HG03439 (cell line): ENCODE measurements around the gene TTC9B.
"Not testable (repeated sequence)": the region's sequence is repeated elsewhere in the genome, so short reads cannot be mapped to it uniquely, and the experiment has no call there.

Experiments
- ATAC-seq: cut with Tn5 transposase; IDR thresholded peaks from one replicate; pipeline ENCODE4 v1.9.1; 2021; ENCODE audit warnings: mild to moderate bottlenecking, moderate library complexity; ENCODE audit not compliant: unreplicated experiment

Gene TTC9B

GRCh38 chr19:40175820-40176219 lies 42.4 kb downstream of the TTC9B start:
- ATAC-seq = no peak

DNA sequence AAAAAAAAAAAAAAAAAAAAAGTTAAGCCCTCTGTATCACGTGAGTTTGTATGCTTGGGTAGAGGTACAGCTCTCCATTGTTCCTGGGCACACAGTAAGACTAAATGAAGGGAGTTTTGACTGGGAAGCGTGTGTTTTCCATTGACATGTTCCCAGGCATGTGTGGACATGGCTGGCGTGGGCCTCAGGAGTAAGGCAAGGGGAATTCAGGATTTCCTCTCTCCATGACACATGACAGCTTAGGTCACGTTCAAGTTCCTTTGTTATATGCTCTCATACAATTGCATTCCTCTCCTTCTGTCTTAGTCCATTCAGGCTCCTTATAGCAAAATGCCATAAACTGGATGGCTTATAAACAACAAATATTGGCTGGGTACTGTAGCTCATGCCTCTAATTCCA lies 44.1 kb downstream of the TTC9B start:
- ATAC-seq = no peak

GRCh38 chr19:40171293-40171692 lies 46.9 kb downstream of the TTC9B start:
- not testable (repeated sequence) for ATAC-seq

DNA sequence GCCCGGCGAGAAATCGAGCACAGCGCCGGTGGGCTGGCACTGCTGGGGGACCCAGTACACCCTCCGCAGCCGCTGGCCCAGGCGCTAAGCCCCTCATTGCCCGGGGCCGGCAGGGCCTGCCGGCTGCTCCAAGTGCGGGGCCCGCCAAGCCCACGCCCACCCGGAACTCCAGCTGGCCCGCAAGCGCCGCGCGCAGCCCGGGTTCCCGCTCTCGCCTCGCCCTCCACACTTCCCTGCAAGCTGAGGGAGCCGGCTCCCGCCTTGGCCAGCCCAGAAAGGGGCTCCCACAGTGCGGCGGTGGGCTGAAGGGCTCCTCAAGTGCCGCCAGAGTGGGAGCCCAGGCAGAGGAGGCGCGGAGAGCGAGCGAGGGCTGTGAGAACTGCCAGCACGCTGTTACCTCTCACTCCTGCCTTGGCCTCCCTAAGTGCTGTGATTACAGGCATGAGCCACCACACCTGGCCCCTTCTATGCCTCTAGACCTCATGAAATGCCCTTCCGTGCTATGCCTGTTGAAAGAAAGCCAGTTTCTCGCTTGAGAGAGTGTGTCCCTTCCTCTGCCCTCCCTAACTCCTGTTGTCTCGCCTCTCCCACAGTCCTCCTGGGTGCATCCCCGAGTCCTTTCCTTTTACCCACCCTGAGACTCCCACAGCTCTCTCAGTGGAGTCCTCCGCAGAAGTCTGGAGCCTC lies 47.7 kb downstream of the TTC9B start:
- ATAC-seq = not testable (repeated sequence)

GRCh38 chr19:40169482-40170302 lies 48.5 kb downstream of the TTC9B start:
- not testable (repeated sequence) for ATAC-seq
